ENCODE measurements around the gene MTHFD2L. TPM values are rescaled to one million over a fixed set of nuclear protein-coding genes. Genes with fewer than 3 reads are reported as not detected.

Gene MTHFD2L
- total RNA-seq, result 6.3 and 7.7 TPM in 2 replicates

GRCh38 chr4:74157561-74158465 is at the start of gene MTHFD2L:
TSS of gene MTHFD2L (plus strand) at chr4:74158118. CDS start at chr4:74158139, 21 bp downstream.
- intact Hi-C loops (cut with micrococcal nuclease), result loop anchor here (5.0 kb wide), 1 partner anchor 1091 kb away; the partner anchor contains the start of gene COX18

- intact Hi-C loops (cut with micrococcal nuclease), result no loop called here
Observed at GRCh38 chr4:74108457-74109115, 49.3 kb upstream of the MTHFD2L start.

GRCh38 chr4:74109116-74109869 is 48.6 kb upstream of the MTHFD2L start:
- intact Hi-C loops (cut with micrococcal nuclease), result no loop called here

GRCh38 chr4:74109870-74110605 is 47.9 kb upstream of the MTHFD2L start:
- intact Hi-C loops (cut with micrococcal nuclease), result no loop called here

GRCh38 chr4:74110670-74111069 is 47.2 kb upstream of the MTHFD2L start:
- intact Hi-C loops (cut with micrococcal nuclease), result no loop called here

- intact Hi-C loops (cut with micrococcal nuclease), result no loop called here
Observed at GRCh38 chr4:74111306-74111975, 46.5 kb upstream of the MTHFD2L start.

- intact Hi-C loops (cut with micrococcal nuclease), result no loop called here
Observed at GRCh38 chr4:74111990-74112389, 45.9 kb upstream of the MTHFD2L start.

- intact Hi-C loops (cut with micrococcal nuclease), result no loop called here
Observed at GRCh38 chr4:74112399-74113105, 45.4 kb upstream of the MTHFD2L start.

GRCh38 chr4:74114234-74114633 is 43.7 kb upstream of the MTHFD2L start:
- intact Hi-C loops (cut with micrococcal nuclease), result no loop called here

- intact Hi-C loops (cut with micrococcal nuclease), result no loop called here
Observed at GRCh38 chr4:74117024-74117534, 40.8 kb upstream of the MTHFD2L start.

- intact Hi-C loops (cut with micrococcal nuclease), result no loop called here
Observed at GRCh38 chr4:74118600-74119338, 39.1 kb upstream of the MTHFD2L start.

GRCh38 chr4:74120086-74120485 is 37.8 kb upstream of the MTHFD2L start:
- intact Hi-C loops (cut with micrococcal nuclease), result no loop called here

GRCh38 chr4:74121643-74122579 is 36.0 kb upstream of the MTHFD2L start:
- intact Hi-C loops (cut with micrococcal nuclease), result no loop called here

GRCh38 chr4:74123065-74123728 is 34.7 kb upstream of the MTHFD2L start:
- intact Hi-C loops (cut with micrococcal nuclease), result no loop called here

- intact Hi-C loops (cut with micrococcal nuclease), result no loop called here
Observed at GRCh38 chr4:74125029-74125428, 32.9 kb upstream of the MTHFD2L start.

GRCh38 chr4:74127745-74128144 is 30.2 kb upstream of the MTHFD2L start:
- intact Hi-C loops (cut with micrococcal nuclease), result no loop called here

- intact Hi-C loops (cut with micrococcal nuclease), result loop anchor here (5.0 to 10.0 kb wide), 2 partner anchors 684 to 1426 kb away; no protein-coding TSS in a partner anchor
Observed at GRCh38 chr4:74130843-74131242, 27.1 kb upstream of the MTHFD2L start.

Data from T-helper 1 cell treated with Interleukin-12 subunit alpha and Interleukin-12 subunit beta and Interleukin-4 antibody, amounts not matched to agents 30 ng/mL and 1 ng/mL, for 36 hours (primary cell).